Activated CD4-positive, alpha-beta T cell treated with anti-CD3 and anti-CD28 coated beads, Interleukin-2, amount 10 ng/mL, durations not matched to agents 24 days and 14 days (primary cell): ENCODE data around the gene ZACN. TPM values are rescaled to one million over a fixed set of nuclear protein-coding genes. Genes with fewer than 3 reads are reported as not detected.
"Not testable (repeated sequence)": the region's sequence is repeated elsewhere in the genome, so short reads cannot be mapped to it uniquely, and the experiment has no call there.

Experiments used
- DNase-seq: peaks from one replicate; pipeline ENCODE4 v3.0.0; 2022
- H3K27ac Mint-ChIP-seq: one replicate; pipeline ENCODE4 v1.8.0; 2022; ENCODE audit warnings: mild to moderate bottlenecking, mixed read lengths
- H3K27me3 Mint-ChIP-seq: one replicate; pipeline ENCODE4 v1.8.0; 2022; ENCODE audit warnings: mixed read lengths
- H3K36me3 Mint-ChIP-seq: one replicate; pipeline ENCODE4 v1.8.0; 2022; ENCODE audit warnings: low read depth, mild to moderate bottlenecking, mixed read lengths
- H3K4me1 Mint-ChIP-seq: one replicate; pipeline ENCODE4 v1.8.0; 2021; ENCODE audit warnings: mixed read lengths
- H3K4me3 Mint-ChIP-seq: one replicate; pipeline ENCODE4 v1.8.0; 2022; ENCODE audit warnings: mild to moderate bottlenecking, moderate library complexity, mixed read lengths
- H3K9me3 Mint-ChIP-seq: one replicate; pipeline ENCODE4 v1.8.0; 2021; ENCODE audit warnings: mixed read lengths
- intact Hi-C: fragments of 100-400 bp; cut with micrococcal nuclease; formaldehyde crosslinking; loops from one replicate; pipeline ENCODE4 v1.15.1; 2023
- total RNA-seq: library from RNA; stranded (reverse); gene quantifications from 2 replicates; pipeline ENCODE4 v1.2.3, GENCODE V29; 2022

ZACN gene
- total RNA-seq, 1 donor from 2014 or later = 4.1 TPM

DNA sequence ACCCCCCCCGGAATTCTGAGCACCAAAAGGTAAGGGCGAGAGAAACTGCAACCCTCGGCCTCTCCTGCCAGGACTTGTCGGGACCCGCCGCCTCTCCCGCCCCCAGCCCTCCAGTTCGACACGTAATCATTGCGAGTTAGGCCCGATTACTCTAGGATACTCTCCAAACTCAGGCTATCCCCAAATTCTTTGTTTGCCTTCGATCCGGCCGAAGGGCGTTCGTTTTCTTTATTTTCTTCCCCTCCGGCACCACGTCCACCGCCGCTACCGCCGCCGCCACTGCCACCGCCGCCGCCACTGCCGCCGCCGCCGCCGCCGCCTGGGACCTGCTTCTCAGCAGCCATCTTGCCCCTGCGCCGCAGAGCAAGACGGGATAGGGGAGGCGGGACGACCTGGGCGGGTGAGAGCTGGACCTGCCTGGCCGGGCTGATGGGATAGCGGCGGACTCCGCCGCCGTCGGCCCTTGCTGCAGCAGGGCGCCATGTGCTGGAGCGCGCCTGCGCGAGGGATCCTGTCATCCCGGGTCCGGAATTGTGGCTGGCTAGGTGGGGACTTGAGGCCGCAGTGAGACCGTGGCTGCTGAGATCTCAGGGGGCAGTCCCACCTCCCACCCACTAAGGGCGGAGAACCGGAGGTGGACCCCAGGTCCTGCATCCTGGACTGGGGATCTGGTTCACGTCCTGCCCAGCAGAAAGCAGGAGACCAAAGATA lies 6.7 kb upstream of the ZACN start, which contains the start of gene SRP68:
SRP68 (minus strand) TSS at position 370 of the 711 bp plus-strand sequence; CDS start at position 344, 26 bp downstream.
- H3K36me3 Mint-ChIP-seq = peaks cover 17% of the 10 kb centered on the region
- H3K9me3 Mint-ChIP-seq = no peaks in the 10 kb centered on the region
- intact Hi-C loops = loop anchor here (1.0 to 10.0 kb wide), 6 partner anchors 8 to 662 kb away; partner anchors contain the start of genes MFSD11, MRPL38, PRPSAP1 and SRSF2
- peak within 1 kb of the TSS; percentile 99 for H3K4me3 Mint-ChIP-seq
- H3K27ac Mint-ChIP-seq = peak within 1 kb of the TSS; percentile 100
- peak; percentile 96 for DNase-seq
- H3K27me3 Mint-ChIP-seq = peaks cover 29% of the 10 kb centered on the region
- peaks cover 36% of the 10 kb centered on the region for H3K4me1 Mint-ChIP-seq

DNA sequence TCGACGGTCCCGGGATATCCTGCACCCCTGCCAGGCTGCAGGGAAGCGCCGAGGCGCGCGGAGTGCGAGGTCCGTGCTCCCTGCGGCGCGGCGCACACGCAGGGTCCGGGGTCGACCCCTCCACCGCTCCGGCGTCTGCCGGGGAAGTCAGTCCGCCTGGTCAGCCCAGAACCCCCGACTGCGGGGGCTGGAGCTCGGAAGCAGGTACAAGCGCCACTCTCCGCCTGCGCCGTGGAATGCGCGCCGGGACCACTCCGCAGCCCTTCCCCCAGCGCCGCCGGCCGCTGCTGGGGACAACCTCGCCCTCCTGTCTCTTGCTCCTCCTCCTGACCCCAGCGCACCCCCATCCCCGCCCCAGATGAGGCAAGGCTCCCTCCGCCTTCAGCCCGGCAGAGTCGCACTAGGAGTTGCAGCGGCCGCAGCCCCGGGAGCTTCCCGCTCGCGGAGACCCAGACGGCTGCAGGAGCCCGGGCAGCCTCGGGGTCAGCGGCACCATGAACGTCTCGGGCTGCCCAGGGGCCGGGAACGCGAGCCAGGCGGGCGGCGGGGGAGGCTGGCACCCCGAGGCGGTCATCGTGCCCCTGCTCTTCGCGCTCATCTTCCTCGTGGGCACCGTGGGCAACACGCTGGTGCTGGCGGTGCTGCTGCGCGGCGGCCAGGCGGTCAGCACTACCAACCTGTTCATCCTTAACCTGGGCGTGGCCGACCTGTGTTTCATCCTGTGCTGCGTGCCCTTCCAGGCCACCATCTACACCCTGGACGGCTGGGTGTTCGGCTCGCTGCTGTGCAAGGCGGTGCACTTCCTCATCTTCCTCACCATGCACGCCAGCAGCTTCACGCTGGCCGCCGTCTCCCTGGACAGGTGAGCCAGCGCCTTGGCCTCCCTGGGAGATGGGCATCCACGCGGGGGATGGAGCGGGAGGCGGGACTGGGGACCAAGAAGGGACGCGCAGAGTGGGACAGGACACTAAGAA lies 4.3 kb upstream of the ZACN start, which contains the start of gene GALR2:
GALR2 (plus strand) TSS at position 392 of the 974 bp plus-strand sequence; CDS start at position 495, 103 bp downstream.
- peak within 1 kb of the TSS; percentile 53 for H3K4me3 Mint-ChIP-seq
- DNase-seq = no peak
- H3K9me3 Mint-ChIP-seq = no peaks in the 10 kb centered on the region
- peaks cover 6% of the 10 kb centered on the region for H3K36me3 Mint-ChIP-seq
- H3K27me3 Mint-ChIP-seq = peaks cover 48% of the 10 kb centered on the region
- H3K4me1 Mint-ChIP-seq = peaks cover 36% of the 10 kb centered on the region
- H3K27ac Mint-ChIP-seq = no peak within 1 kb of the TSS
- intact Hi-C loops = loop anchor here (5.0 to 10.0 kb wide), 6 partner anchors 62 to 660 kb away; partner anchors contain the start of genes MFSD11, MRPL38, PRPSAP1 and SRSF2

DNA sequence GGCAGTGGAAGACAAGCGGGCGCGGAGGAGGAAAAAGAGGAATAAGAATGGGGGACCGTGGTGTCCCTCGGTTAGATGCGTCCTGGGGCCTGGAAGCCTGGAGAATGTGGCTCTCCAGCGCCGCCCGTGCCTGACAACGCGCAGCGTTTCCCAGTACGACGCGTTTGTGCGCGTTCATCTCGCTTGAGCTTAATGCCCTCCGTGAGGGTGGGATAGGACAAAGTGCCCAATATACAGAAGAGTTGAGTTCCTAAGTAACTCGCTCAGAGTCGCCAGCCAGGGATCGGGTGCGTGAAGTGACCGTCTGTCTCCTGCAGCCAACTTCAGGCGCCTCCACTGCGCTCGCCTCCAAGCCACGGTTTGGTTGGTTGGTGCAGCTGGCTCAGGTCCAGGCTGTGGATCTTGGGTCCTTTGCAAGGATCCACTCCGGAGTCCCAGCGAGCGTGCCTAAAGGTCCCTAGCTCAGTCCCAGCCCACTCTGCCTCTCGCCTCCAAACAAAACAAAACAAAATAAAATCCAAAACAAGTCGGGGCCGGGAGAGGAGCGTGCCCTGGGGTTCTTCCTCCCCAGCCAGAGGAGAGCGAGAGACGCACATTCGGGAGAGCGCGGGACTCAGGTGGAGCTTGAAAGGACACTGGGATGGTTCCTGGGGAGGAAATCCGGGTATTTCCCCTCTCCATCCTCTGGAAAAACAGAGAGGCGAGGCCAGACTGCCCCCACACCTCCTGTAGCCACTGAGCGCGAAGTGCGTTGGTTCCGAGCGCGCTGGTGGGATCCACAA lies 3.4 kb upstream of the ZACN start:
- Mint-ChIP-seq H3K36me3 (peaks cover 4% of the 10 kb centered on the region), H3K9me3 (no peaks in the 10 kb centered on the region), H3K27me3 (peaks cover 48% of the 10 kb centered on the region), H3K4me3 (peak overlapping the region; percentile 85), H3K4me1 (peaks cover 31% of the 10 kb centered on the region), H3K27ac (no peak overlapping the region)
- DNase-seq = peak; percentile 70
- intact Hi-C loops = loop anchor here (5.0 to 10.0 kb wide), 3 partner anchors 63 to 659 kb away; partner anchors contain the start of genes MFSD11, MRPL38 and SRSF2

DNA sequence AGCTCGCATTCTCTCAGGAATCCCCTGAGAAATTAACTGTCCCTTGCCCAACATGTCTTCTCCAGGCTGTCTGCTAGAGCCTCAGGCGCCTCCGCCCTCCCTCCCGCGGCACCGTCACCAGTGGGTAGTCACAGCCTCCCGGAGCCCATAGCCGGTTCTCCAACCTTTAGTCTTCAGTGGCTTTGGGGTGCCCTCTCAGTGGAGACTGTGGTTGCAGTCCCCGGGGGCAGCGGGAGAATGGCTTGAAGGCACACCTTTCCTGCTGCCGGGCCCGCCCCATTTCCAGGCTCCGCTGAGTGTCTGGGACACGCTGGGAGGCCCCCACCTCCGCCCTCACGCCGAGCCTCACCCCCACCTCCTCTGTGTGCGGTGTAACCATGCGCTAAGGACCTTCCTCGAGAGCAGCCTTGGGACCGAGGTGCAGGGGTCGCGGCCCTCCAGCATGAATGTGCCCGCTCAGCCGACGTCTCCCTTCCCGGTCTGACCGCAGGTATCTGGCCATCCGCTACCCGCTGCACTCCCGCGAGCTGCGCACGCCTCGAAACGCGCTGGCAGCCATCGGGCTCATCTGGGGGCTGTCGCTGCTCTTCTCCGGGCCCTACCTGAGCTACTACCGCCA lies 2.7 kb upstream of the ZACN start:
- Mint-ChIP-seq H3K27ac (no peak overlapping the region), H3K9me3 (no peaks in the 10 kb centered on the region), H3K36me3 (peaks cover 4% of the 10 kb centered on the region), H3K27me3 (peaks cover 48% of the 10 kb centered on the region), H3K4me3 (peak overlapping the region; percentile 85), H3K4me1 (peaks cover 26% of the 10 kb centered on the region)
- intact Hi-C loops = loop anchor here (5.0 to 10.0 kb wide), 3 partner anchors 64 to 659 kb away; partner anchors contain the start of genes MFSD11, MRPL38 and SRSF2
- peak; percentile 68 for DNase-seq

DNA sequence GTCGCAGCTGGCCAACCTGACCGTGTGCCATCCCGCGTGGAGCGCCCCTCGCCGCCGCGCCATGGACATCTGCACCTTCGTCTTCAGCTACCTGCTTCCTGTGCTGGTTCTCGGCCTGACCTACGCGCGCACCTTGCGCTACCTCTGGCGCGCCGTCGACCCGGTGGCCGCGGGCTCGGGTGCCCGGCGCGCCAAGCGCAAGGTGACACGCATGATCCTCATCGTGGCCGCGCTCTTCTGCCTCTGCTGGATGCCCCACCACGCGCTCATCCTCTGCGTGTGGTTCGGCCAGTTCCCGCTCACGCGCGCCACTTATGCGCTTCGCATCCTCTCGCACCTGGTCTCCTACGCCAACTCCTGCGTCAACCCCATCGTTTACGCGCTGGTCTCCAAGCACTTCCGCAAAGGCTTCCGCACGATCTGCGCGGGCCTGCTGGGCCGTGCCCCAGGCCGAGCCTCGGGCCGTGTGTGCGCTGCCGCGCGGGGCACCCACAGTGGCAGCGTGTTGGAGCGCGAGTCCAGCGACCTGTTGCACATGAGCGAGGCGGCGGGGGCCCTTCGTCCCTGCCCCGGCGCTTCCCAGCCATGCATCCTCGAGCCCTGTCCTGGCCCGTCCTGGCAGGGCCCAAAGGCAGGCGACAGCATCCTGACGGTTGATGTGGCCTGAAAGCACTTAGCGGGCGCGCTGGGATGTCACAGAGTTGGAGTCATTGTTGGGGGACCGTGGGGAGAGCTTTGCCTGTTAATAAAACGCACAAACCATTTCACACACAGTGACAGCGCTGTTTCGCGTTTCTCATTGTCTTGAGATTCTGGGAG lies 2.0 kb upstream of the ZACN start:
- H3K9me3 Mint-ChIP-seq = no peaks in the 10 kb centered on the region
- H3K4me1 Mint-ChIP-seq = peaks cover 26% of the 10 kb centered on the region
- peak overlapping the region; percentile 85 for H3K4me3 Mint-ChIP-seq
- DNase-seq = peak; percentile 86
- H3K27ac Mint-ChIP-seq = peak overlapping the region; percentile 86
- peaks cover 4% of the 10 kb centered on the region for H3K36me3 Mint-ChIP-seq
- peaks cover 48% of the 10 kb centered on the region for H3K27me3 Mint-ChIP-seq
- intact Hi-C loops = loop anchor here (5.0 to 10.0 kb wide), 3 partner anchors 65 to 658 kb away; partner anchors contain the start of genes MFSD11, MRPL38 and SRSF2

DNA sequence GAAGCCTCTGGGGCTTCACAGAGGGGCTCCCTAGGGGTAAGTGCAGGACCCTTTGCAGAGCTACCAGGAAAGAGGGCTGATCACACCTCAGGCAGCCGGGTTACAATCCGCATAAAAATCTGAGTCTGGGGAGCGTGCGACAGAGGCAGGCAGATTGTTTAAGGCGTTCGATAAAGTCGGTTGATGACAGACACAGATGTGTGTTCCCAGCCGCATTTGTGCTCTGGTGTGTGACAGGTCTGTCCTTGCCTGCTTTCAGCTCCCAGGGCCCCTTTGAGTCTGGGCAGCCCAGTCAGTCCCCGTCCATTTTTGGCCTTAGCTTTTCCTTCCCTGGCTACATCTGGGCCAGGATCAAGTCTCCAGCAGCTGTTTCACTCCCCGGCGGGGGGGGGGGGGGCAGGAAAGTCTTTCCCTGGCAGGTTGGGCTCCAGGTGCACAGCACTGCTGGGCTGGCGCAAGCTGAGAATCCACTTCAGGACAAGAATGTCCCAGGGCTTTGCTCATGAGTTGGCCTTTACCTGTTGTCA lies 1.3 kb upstream of the ZACN start:
- Mint-ChIP-seq H3K27ac (no peak overlapping the region), H3K4me1 (peaks cover 26% of the 10 kb centered on the region), H3K27me3 (peaks cover 48% of the 10 kb centered on the region), H3K9me3 (no peaks in the 10 kb centered on the region), H3K4me3 (no peak overlapping the region), H3K36me3 (peaks cover 4% of the 10 kb centered on the region)
- intact Hi-C loops = loop anchor here (5.0 to 10.0 kb wide), 3 partner anchors 65 to 657 kb away; partner anchors contain the start of genes MFSD11, MRPL38 and SRSF2
- no peak for DNase-seq

DNA sequence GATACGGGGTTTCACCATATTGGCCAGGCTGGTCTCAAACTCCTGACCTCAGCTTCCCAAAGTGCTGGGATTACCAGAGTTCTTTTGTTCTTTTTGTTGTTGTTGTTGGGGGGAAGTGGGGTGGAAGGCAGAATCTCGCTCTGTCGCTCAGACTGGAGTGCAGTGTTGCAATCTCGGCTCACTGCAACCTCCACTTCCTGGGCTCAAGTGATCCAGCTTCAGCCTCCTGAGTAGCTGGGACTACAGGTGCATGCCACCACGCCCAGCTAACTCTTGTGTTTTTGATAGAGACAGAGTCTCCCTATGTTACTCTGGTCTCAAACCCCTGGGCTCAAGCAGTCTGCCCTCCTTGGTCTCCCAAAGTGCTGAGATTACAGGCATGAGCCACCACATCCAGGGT lies 612 bp upstream of the ZACN start:
- intact Hi-C loops = loop anchor here (5.0 to 10.0 kb wide), 3 partner anchors 66 to 656 kb away; partner anchors contain the start of genes MFSD11, MRPL38 and SRSF2
- not testable (repeated sequence) for H3K9me3 Mint-ChIP-seq, DNase-seq, H3K27ac Mint-ChIP-seq, H3K4me3 Mint-ChIP-seq, H3K36me3 Mint-ChIP-seq
- H3K27me3 Mint-ChIP-seq = peaks cover 48% of the 10 kb centered on the region
- H3K4me1 Mint-ChIP-seq = peaks cover 23% of the 10 kb centered on the region

DNA sequence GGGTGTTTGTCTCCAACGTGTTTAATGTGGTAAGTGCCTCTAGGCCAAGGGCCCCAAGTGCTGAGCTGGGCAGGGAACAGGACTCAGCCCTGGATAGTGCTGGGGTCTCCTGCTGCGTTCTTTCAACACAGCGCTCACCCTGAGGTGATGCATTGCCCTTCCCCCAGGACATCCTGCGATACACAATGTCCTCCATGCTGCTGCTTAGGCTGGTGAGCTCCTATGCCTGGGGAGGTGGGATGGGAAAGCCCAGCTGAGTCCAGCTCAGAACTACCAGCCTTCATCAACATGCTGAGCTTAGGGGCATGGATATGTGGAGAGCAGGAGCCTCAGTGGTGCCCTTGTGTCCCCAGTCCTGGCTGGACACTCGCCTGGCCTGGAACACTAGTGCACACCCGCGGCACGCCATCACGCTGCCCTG lies 563 bp downstream of the ZACN start:
- intact Hi-C loops = loop anchor here (5.0 to 10.0 kb wide), 3 partner anchors 67 to 655 kb away; partner anchors contain the start of genes MFSD11, MRPL38 and SRSF2
- H3K27ac Mint-ChIP-seq = no peak overlapping the region
- no peak for DNase-seq
- H3K9me3 Mint-ChIP-seq = no peaks in the 10 kb centered on the region
- peaks cover 10% of the 10 kb centered on the region for H3K36me3 Mint-ChIP-seq
- peaks cover 43% of the 10 kb centered on the region for H3K27me3 Mint-ChIP-seq
- no peak overlapping the region for H3K4me3 Mint-ChIP-seq
- peaks cover 23% of the 10 kb centered on the region for H3K4me1 Mint-ChIP-seq

DNA sequence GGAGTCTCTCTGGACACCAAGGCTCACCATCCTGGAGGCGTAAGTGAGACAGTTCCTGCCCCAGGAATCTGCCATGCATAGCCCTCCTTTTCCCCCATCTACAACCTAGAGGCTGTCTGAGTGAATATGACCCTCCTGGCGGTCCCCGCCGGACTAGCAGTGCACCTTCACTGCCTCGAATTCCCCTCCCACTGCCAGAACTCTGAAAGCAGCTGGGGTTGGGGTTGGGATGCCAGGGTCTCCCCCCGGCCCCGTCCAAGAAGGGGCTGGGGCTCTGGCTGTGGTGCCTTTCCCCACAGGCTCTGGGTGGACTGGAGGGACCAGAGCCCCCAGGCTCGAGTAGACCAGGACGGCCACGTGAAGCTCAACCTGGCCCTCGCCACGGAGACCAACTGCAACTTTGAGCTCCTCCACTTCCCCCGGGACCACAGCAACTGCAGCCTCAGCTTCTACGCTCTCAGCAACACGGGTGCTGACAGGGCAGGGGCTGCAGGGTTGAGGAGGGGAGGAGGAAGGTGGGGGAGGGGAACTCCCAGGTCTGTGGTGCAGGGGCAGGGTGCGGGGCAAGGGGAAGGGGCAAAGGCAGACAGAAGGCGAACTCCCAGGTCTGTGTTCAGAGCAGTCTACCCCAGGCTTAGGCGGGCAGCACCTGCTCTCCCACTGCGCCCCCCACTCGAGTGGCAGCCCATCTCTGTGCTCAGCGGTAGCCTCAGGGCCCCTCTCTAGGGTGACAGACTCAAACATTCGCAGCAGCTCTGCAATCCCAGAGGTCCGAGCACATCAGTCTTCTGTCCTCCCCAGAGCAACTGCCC lies 1.2 kb downstream of the ZACN start:
- Mint-ChIP-seq H3K9me3 (no peaks in the 10 kb centered on the region), H3K27ac (no peak overlapping the region), H3K4me3 (no peak overlapping the region), H3K36me3 (peaks cover 14% of the 10 kb centered on the region), H3K27me3 (peaks cover 39% of the 10 kb centered on the region), H3K4me1 (peaks cover 19% of the 10 kb centered on the region)
- intact Hi-C loops = loop anchor here (5.0 to 10.0 kb wide), 3 partner anchors 68 to 655 kb away; partner anchors contain the start of genes MFSD11, MRPL38 and SRSF2
- DNase-seq = no peak

DNA sequence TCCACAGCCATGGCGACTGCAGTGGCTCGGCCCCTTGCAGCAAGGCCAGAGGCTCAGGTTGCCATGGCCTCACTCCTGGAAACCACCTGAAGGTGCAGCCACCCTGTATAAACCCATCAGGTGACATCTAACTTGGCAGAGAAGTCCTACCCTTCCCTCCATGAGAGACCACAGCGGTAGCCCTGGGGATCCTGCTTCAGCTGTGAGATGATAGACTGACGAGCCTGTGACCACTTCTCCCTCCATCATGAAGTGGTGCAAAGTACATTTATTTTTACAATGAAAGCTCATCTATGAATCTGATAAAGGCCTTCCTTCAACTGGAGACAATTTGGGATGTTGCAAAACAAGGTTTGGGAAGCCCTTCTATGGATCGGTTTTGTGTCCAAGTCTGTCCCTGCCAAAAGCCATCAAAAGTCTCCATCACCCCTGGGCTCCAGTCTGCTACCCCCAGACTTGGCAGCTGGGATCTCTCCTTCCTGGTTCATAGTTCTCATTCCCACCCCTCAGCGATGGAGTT lies 1.8 kb downstream of the ZACN start:
- intact Hi-C loops = no loop called here
- Mint-ChIP-seq H3K36me3 (peaks cover 16% of the 10 kb centered on the region), H3K27ac (peak overlapping the region; percentile 45), H3K9me3 (no peaks in the 10 kb centered on the region), H3K4me3 (no peak overlapping the region), H3K27me3 (peaks cover 33% of the 10 kb centered on the region), H3K4me1 (peaks cover 13% of the 10 kb centered on the region)
- no peak for DNase-seq
